ENCODE data around the gene MTA3. TPM values are rescaled to one million over a fixed set of nuclear protein-coding genes. Genes with fewer than 3 reads are reported as not detected.
A peak's percentile ranks its signal among the peaks of the same experiment; 100 is the strongest.

Gene MTA3
- 38.1 TPM for polyA plus RNA-seq (2012; ENCODE audit: missing spikeins)

- TF ChIP-seq POLR2A (IDR thresholded peaks at IDR 0.05; ENCODE audit: low read depth, low read length) (no peak), TAF1 (IDR thresholded peaks at IDR 0.05; ENCODE audit: borderline replicate concordance, low read depth, low read length) (no peak), POLR2AphosphoS5 (IDR thresholded peaks at IDR 0.05; ENCODE audit: low read depth, low read length) (no peak)
- FAIRE-seq (no peak), DNase-seq (ENCODE audit: insufficient read length) (peak; percentile 44)
Measured at GRCh38 chr2:42568401-42569115, at the start of gene MTA3. Gene MTA3 (plus strand): TSS chr2:42568632. CDS start chr2:42568746, 114 bp downstream.

GRCh38 chr2:42519624-42520023 lies 48.8 kb upstream of the MTA3 start:
- no peak for DNase-seq (ENCODE audit: insufficient read length)
- FAIRE-seq = no peak
- no peak for TF ChIP-seq TAF1 (IDR thresholded peaks at IDR 0.05; ENCODE audit: borderline replicate concordance, low read depth, low read length)

DNA sequence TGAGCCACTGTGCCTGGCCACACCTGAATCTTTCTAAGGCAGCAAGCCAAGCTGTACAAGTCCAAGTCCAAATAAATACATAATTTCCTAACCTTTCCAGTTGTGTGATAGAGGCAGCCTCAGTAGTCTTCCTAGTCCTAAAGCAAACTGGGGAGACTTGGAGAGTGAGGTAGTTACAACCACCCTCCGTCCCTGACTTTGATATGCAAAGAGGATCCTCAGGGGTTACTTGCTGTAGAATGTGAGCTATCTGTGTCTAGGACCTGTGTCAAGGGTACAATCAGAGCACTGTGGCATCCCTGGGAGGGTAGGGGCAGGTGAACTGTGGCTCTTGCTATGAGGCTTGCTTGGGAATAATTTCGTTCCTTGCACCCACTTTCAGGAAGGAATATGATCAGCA lies 46.4 kb upstream of the MTA3 start:
- TF ChIP-seq TAF1 (IDR thresholded peaks at IDR 0.05; ENCODE audit: borderline replicate concordance, low read depth, low read length) (no peak), POLR2AphosphoS5 (IDR thresholded peaks at IDR 0.05; ENCODE audit: low read depth, low read length) (no peak), POLR2A (IDR thresholded peaks at IDR 0.05; ENCODE audit: low read depth, low read length) (no peak)
- no peak for FAIRE-seq
- no peak for DNase-seq (ENCODE audit: insufficient read length)

DNA sequence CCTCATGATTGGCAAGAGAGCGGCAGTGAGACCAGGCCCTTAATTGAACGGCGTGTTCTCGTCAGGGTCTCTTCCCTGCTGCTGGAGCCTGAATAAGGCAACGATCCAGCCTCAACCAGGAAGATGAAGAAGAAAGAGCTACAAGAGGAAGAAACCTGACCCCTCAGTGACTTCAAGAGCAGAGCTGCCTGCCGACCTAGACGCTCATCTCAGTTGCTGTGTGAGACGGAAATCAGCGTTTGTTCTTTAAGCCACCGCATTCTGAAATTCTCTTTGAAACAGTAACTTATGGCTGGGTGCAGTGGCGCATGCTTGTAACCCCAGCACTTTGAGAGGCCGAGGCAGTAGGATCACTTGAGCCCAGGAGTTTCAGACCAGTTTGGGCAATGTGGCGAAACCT lies 45.1 kb upstream of the MTA3 start:
- no peak for FAIRE-seq
- DNase-seq (ENCODE audit: insufficient read length) = no peak
- no peak for TF ChIP-seq POLR2AphosphoS5 (IDR thresholded peaks at IDR 0.05; ENCODE audit: low read depth, low read length)
- no peak for TF ChIP-seq POLR2A (IDR thresholded peaks at IDR 0.05; ENCODE audit: low read depth, low read length)
- no peak for TF ChIP-seq TAF1 (IDR thresholded peaks at IDR 0.05; ENCODE audit: borderline replicate concordance, low read depth, low read length)

- no peak for FAIRE-seq
- no peak for DNase-seq (ENCODE audit: insufficient read length)
- TF ChIP-seq POLR2AphosphoS5 (IDR thresholded peaks at IDR 0.05; ENCODE audit: low read depth, low read length) = no peak
- TF ChIP-seq TAF1 (IDR thresholded peaks at IDR 0.05; ENCODE audit: borderline replicate concordance, low read depth, low read length) = no peak
- no peak for TF ChIP-seq POLR2A (IDR thresholded peaks at IDR 0.05; ENCODE audit: low read depth, low read length)
Measured at GRCh38 chr2:42532397-42532796, 36.0 kb upstream of the MTA3 start.

DNA sequence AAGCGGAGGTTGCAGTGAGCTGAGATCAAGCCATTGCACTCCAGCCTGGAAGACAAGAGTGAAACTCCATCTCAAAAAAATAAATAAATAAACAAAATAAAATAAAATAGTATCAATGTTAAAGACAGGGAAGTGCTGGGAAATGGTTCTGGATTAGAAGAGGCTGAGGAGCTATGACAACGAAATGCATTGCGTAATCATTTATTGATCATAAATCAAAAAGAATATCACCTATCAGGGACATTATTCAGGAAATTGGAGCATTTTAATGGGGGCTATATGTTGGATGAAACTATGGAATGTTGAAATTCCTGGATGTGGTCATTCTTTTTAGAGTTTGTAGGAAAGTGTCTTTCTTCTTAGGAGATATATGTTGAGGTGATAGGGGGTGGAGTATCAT lies 30.9 kb upstream of the MTA3 start:
- FAIRE-seq (no peak), DNase-seq (ENCODE audit: insufficient read length) (no peak)
- TF ChIP-seq TAF1 (IDR thresholded peaks at IDR 0.05; ENCODE audit: borderline replicate concordance, low read depth, low read length) (no peak), POLR2AphosphoS5 (IDR thresholded peaks at IDR 0.05; ENCODE audit: low read depth, low read length) (no peak), POLR2A (IDR thresholded peaks at IDR 0.05; ENCODE audit: low read depth, low read length) (no peak)

DNA sequence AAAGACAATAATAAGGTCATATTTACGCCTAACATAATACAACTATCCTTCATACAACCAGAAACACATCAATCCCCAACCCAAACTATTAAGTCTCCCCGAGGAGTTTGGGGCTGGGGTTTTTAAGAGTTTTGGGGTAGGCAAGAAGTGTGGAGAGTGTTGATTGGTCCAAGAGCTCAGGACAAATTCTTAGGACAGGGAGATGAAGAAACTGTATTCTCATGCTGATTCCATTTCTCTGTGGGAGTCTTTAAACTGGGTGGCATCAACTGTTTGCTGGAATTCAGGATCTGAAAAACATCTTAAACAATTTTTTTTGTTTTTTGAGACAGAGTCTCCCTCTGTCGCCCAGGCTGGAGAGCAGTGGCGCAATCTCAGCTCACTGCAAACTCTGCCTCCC lies 25.6 kb upstream of the MTA3 start:
- DNase-seq (ENCODE audit: insufficient read length) = no peak
- TF ChIP-seq POLR2AphosphoS5 (IDR thresholded peaks at IDR 0.05; ENCODE audit: low read depth, low read length) (no peak), TAF1 (IDR thresholded peaks at IDR 0.05; ENCODE audit: borderline replicate concordance, low read depth, low read length) (no peak), POLR2A (IDR thresholded peaks at IDR 0.05; ENCODE audit: low read depth, low read length) (no peak)
- no peak for FAIRE-seq

DNA sequence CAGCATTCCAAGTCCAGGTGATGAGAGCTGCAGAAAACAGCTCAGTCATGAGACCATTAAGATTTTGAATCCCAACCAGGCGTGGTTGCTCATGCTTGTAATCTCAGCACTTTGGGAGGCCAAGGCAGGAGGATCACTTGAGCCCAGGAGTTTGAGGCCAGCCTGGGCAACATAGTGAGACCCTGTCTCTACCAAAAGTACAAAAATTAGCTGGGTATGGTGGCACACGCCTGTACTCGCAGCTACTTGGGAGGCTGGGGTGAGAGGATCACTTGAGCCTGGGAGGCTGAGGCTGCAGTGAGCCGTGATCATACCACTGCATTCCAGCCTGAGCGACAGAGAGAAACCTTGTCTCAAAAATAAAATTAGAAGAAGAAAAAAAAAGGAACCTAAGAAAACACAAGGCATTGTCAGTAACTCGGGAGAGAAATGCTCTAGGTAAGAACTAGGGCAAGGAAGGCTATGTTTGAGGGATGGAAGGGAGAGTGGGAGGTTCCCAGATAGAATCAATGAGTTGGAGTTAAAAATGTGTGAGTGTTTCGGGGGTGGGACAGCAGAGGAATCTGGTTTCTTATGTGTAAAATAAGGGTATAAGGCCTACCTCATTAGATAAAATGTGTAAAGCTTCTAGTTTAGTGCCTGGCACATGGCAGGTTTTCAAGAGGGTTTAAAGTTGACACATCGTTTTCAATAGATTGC lies 23.3 kb upstream of the MTA3 start:
- no peak for TF ChIP-seq POLR2A (IDR thresholded peaks at IDR 0.05; ENCODE audit: low read depth, low read length)
- TF ChIP-seq POLR2AphosphoS5 (IDR thresholded peaks at IDR 0.05; ENCODE audit: low read depth, low read length) = no peak
- TF ChIP-seq TAF1 (IDR thresholded peaks at IDR 0.05; ENCODE audit: borderline replicate concordance, low read depth, low read length) = no peak
- DNase-seq (ENCODE audit: insufficient read length) = no peak
- FAIRE-seq = no peak

- no peak for FAIRE-seq
- no peak for DNase-seq (ENCODE audit: insufficient read length)
- TF ChIP-seq TAF1 (IDR thresholded peaks at IDR 0.05; ENCODE audit: borderline replicate concordance, low read depth, low read length) = no peak
- no peak for TF ChIP-seq POLR2A (IDR thresholded peaks at IDR 0.05; ENCODE audit: low read depth, low read length)
- no peak for TF ChIP-seq POLR2AphosphoS5 (IDR thresholded peaks at IDR 0.05; ENCODE audit: low read depth, low read length)
Measured at GRCh38 chr2:42545841-42546390, 22.5 kb upstream of the MTA3 start.

- TF ChIP-seq TAF1 (IDR thresholded peaks at IDR 0.05; ENCODE audit: borderline replicate concordance, low read depth, low read length) (no peak), POLR2A (IDR thresholded peaks at IDR 0.05; ENCODE audit: low read depth, low read length) (no peak), POLR2AphosphoS5 (IDR thresholded peaks at IDR 0.05; ENCODE audit: low read depth, low read length) (no peak)
- DNase-seq (ENCODE audit: insufficient read length) = no peak
- FAIRE-seq = no peak
Measured at GRCh38 chr2:42547014-42547413, 21.4 kb upstream of the MTA3 start.

- TF ChIP-seq POLR2A (IDR thresholded peaks at IDR 0.05; ENCODE audit: low read depth, low read length) (no peak), TAF1 (IDR thresholded peaks at IDR 0.05; ENCODE audit: borderline replicate concordance, low read depth, low read length) (no peak), POLR2AphosphoS5 (IDR thresholded peaks at IDR 0.05; ENCODE audit: low read depth, low read length) (no peak)
- DNase-seq (ENCODE audit: insufficient read length) = no peak
- FAIRE-seq = no peak
Measured at GRCh38 chr2:42547446-42548295, 20.8 kb upstream of the MTA3 start.
